ENCODE measurements around the gene LCAT. TPM values are rescaled to one million over a fixed set of nuclear protein-coding genes. Genes with fewer than 3 reads are reported as not detected.
"Not testable (repeated sequence)": the region's sequence is repeated elsewhere in the genome, so short reads cannot be mapped to it uniquely, and the experiment has no call there.

Gene LCAT
- total RNA-seq, 2 experiments from 2014 or later: 15.6 to 22.7 TPM

GRCh38 chr16:67977469-67978227, 33.7 kb upstream of the LCAT start:
- no peak for DNase-seq
- CTCF ChIA-PET: interaction anchor here (1.6 kb wide), 1 partner anchor 63 kb away, joined by 8 read pairs; no protein-coding TSS in a partner anchor
- H3K27me3 Mint-ChIP-seq: peaks cover 12% of the 10 kb centered on the region
- H3K27ac Mint-ChIP-seq: no peak overlapping the region
- no peak for ATAC-seq
- no peaks in the 10 kb centered on the region for H3K36me3 Mint-ChIP-seq
- H3K4me3 Mint-ChIP-seq: no peak overlapping the region
- no peaks in the 10 kb centered on the region for H3K9me3 Mint-ChIP-seq (ENCODE audit: low read depth)
- H3K4me1 Mint-ChIP-seq: peaks cover 10% of the 10 kb centered on the region

- Mint-ChIP-seq H3K4me3 (no peak overlapping the region), H3K4me1 (peaks cover 10% of the 10 kb centered on the region), H3K27ac (no peak overlapping the region), H3K9me3 (ENCODE audit: low read depth) (no peaks in the 10 kb centered on the region), H3K27me3 (peaks cover 12% of the 10 kb centered on the region), H3K36me3 (no peaks in the 10 kb centered on the region)
- DNase-seq: no peak
- ATAC-seq: no peak
- CTCF ChIA-PET: interaction anchor here (1.4 to 1.6 kb wide), 2 partner anchors 16 to 64 kb away, joined by 3 to 8 read pairs; no protein-coding TSS in a partner anchor
These were observed 33.1 kb upstream of the LCAT start for GRCh38 chr16:67977005-67977404.

- Mint-ChIP-seq H3K27ac (no peak overlapping the region), H3K27me3 (peaks cover 12% of the 10 kb centered on the region), H3K4me1 (peaks cover 10% of the 10 kb centered on the region), H3K36me3 (no peaks in the 10 kb centered on the region), H3K9me3 (ENCODE audit: low read depth) (no peaks in the 10 kb centered on the region), H3K4me3 (no peak overlapping the region)
- DNase-seq (no peak), ATAC-seq (no peak)
- CTCF ChIA-PET: interaction anchor here (1.4 kb wide), 1 partner anchor 16 kb away, joined by 3 read pairs; no protein-coding TSS in a partner anchor
These were observed 32.3 kb upstream of the LCAT start for GRCh38 chr16:67976205-67976604.

GRCh38 chr16:67975321-67976105, 31.6 kb upstream of the LCAT start:
- no peak overlapping the region for H3K27ac Mint-ChIP-seq
- H3K36me3 Mint-ChIP-seq: no peaks in the 10 kb centered on the region
- H3K27me3 Mint-ChIP-seq: peaks cover 12% of the 10 kb centered on the region
- H3K4me1 Mint-ChIP-seq: peaks cover 10% of the 10 kb centered on the region
- no peak overlapping the region for H3K4me3 Mint-ChIP-seq
- no peak for DNase-seq
- no peak for ATAC-seq
- no peaks in the 10 kb centered on the region for H3K9me3 Mint-ChIP-seq (ENCODE audit: low read depth)
- CTCF ChIA-PET: interaction anchor here (0.6 to 1.4 kb wide), 2 partner anchors 17 to 129 kb away, joined by 3 read pairs; no protein-coding TSS in a partner anchor

GRCh38 chr16:67972285-67972684, 28.4 kb upstream of the LCAT start:
- H3K4me1 Mint-ChIP-seq: peaks cover 18% of the 10 kb centered on the region
- not testable (repeated sequence) for H3K36me3 Mint-ChIP-seq; H3K4me3 Mint-ChIP-seq; H3K27ac Mint-ChIP-seq; ATAC-seq; DNase-seq; H3K27me3 Mint-ChIP-seq; H3K9me3 Mint-ChIP-seq (ENCODE audit: low read depth)
- CTCF ChIA-PET: interaction anchor here (2.3 kb wide), 1 partner anchor 68 kb away, joined by 7 read pairs; no protein-coding TSS in a partner anchor

- H3K27me3 Mint-ChIP-seq: peaks cover 4% of the 10 kb centered on the region
- no peak for ATAC-seq
- DNase-seq: no peak
- no peaks in the 10 kb centered on the region for H3K9me3 Mint-ChIP-seq (ENCODE audit: low read depth)
- H3K4me1 Mint-ChIP-seq: peaks cover 28% of the 10 kb centered on the region
- no peaks in the 10 kb centered on the region for H3K36me3 Mint-ChIP-seq
- CTCF ChIA-PET: interaction anchor here (0.9 to 2.3 kb wide), 3 partner anchors 27 to 114 kb away, joined by 3 to 7 read pairs (median 3); no protein-coding TSS in a partner anchor
- no peak overlapping the region for H3K27ac Mint-ChIP-seq
- no peak overlapping the region for H3K4me3 Mint-ChIP-seq
These were observed 27.2 kb upstream of the LCAT start for GRCh38 chr16:67971111-67971510.

DNA sequence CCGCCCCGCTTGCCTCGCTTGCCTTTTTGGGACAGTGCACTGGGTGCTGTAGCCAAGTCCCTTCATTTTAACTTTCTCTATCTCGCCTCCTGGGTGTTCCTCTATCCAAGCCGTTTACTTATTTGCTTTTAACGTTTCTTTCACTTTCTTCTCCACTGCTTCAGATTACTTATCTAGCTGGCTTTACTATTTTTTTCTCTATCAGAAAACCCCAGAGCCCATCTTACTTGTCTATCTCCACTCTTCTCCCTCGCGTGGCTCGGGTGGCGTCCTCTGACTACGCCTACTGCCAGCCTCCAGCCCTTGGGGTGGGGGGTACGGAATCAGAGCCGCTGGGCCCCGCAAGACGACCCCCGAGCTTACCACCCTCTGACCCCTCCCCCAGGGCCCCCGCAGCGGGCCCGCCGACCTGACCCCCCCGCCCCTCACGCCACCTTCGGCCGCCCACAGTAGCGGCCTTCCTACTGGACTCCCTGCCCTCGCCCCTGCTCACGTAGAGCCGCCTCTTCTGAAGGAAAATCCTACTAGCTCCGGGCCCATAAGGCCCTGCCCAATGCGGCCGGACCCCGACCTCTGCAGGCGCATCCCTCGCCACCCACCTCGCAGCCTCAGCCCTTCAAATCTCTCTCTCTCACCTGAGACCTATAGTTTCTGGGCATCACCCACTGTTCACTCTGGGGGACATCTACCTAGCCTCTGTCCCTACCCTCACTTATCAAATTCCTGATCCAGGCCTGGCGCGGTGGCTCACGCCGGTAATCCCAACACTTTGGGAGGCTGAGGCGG, 25.5 kb upstream of the LCAT start:
- H3K36me3 Mint-ChIP-seq: peaks cover 5% of the 10 kb centered on the region
- peaks cover 2% of the 10 kb centered on the region for H3K27me3 Mint-ChIP-seq
- no peaks in the 10 kb centered on the region for H3K9me3 Mint-ChIP-seq (ENCODE audit: low read depth)
- CTCF ChIA-PET: interaction anchor here (1.0 to 2.0 kb wide), 4 partner anchors 25 to 112 kb away, joined by 3 to 7 read pairs (median 4); partner anchors contain the start of gene PSMB10
- ATAC-seq: no peak
- peaks cover 18% of the 10 kb centered on the region for H3K4me1 Mint-ChIP-seq
- H3K27ac Mint-ChIP-seq: peak overlapping the region; percentile 91
- peak overlapping the region; percentile 84 for H3K4me3 Mint-ChIP-seq
- no peak for DNase-seq

GRCh38 chr16:67968400-67969253, 24.7 kb upstream of the LCAT start, which contains the start of gene SLC12A4:
SLC12A4 (minus strand) TSS chr16:67968637; CDS start chr16:67968553, 84 bp downstream.
- H3K4me3 Mint-ChIP-seq: peak within 1 kb of the TSS; percentile 84
- peaks cover 18% of the 10 kb centered on the region for H3K4me1 Mint-ChIP-seq
- H3K36me3 Mint-ChIP-seq: peaks cover 7% of the 10 kb centered on the region
- peak; percentile 95 for DNase-seq
- H3K27ac Mint-ChIP-seq: peak within 1 kb of the TSS; percentile 95
- ATAC-seq: peak; percentile 91
- H3K27me3 Mint-ChIP-seq: no peaks in the 10 kb centered on the region
- H3K9me3 Mint-ChIP-seq (ENCODE audit: low read depth): no peaks in the 10 kb centered on the region
- CTCF ChIA-PET: interaction anchor here (0.8 to 2.0 kb wide), 4 partner anchors 26 to 94 kb away, joined by 4 to 7 read pairs (median 4); partner anchors contain the start of gene PSMB10

DNA sequence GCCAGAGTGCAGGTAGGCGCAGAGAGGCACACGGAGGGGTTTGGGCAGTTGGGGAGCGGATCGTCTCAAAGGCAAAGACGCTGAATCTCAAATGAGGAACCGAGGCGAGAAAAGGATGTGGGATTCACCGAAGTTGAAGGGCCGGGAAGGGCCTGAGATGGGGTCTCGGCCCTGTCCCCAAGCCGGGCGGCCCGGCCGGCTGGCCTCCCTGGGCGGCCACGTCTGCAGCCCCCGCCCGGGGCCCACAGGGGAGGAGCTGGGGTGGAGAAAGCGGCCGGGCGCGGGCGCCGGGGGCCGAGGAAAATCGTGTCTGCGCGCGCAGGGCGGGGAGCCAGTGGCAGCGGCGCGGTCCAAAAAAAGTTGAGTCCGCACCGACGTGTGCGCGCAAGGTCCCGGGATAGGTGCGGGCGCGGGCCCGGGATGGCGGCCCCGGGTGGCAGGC, 24.1 kb upstream of the LCAT start:
- ATAC-seq (peak; percentile 29), DNase-seq (peak; percentile 57)
- H3K27me3 Mint-ChIP-seq: no peaks in the 10 kb centered on the region
- H3K27ac Mint-ChIP-seq: peak overlapping the region; percentile 95
- no peaks in the 10 kb centered on the region for H3K9me3 Mint-ChIP-seq (ENCODE audit: low read depth)
- peaks cover 7% of the 10 kb centered on the region for H3K36me3 Mint-ChIP-seq
- H3K4me1 Mint-ChIP-seq: peaks cover 18% of the 10 kb centered on the region
- CTCF ChIA-PET: interaction anchor here (0.8 kb wide), 1 partner anchor 73 kb away, joined by 4 read pairs; no protein-coding TSS in a partner anchor
- peak overlapping the region; percentile 84 for H3K4me3 Mint-ChIP-seq

DNA sequence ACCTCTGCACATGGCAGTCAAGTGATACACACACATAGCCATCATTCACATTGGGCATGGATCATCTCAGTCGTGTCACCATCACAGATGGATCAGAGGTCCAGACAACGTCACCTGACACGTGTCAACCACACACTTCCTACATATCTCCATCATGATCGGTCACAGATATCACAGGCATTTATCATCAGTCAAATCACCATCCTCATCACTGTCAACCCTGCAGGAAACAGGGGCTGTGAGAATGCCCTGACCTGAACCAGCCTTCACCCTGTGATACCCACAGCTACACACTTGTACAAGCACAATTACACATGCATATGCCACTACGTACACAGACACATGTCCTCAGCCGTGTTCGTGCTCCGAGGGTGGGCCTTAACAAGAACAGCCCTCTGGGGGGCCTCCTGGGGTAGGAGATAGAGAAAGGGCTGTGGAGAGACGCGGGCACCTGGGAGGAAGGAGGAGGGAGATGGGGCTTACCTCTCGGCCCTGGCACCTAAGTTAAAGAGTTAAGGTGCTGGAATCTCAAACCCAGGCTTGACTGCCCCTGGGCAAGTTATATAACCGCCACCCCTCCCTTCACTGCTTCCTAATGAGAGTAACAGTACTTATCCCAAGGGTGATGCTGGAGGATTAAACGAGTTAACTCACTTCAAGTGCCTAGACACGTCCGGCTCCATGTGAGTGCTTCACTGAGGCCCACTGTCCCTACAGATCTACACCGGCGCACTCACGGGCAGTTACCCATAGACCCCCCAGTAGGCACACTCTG, 23.4 kb upstream of the LCAT start:
- H3K4me3 Mint-ChIP-seq: peak overlapping the region; percentile 84
- DNase-seq: peak; percentile 64

DNA sequence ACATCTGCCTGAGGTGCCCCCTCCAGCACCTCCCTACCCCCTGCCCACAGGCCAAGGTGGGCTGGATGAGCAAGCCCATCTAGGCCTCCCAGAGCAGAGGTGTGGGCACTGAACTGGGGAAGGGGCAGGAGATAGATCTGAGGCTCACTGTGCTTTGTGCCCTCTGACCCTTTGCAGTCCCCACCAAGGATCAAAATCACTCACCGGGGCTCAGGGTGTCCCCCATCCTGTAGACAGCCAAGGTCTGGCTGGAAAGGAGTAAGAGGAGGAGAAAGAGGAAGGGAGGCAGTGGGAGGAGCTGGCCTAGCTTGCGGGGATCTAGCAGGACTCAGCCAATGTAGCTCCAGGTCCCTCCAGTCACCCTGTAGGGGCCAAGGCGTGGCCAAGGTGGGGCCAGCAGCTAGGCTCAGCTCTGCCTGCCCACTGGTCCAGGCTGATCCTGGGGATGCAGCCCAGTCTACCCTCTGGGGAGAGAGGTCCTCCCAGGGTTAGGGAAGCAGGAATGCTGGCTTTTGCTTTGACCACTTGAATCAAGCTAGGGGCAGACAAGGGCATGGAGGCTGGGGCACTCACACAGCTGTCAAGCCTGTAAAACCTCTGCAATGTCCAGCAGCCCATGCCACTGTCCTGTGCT, 22.7 kb upstream of the LCAT start:
- CTCF ChIA-PET: interaction anchor here (1.1 to 1.6 kb wide), 4 partner anchors 38 to 150 kb away, joined by 3 to 6 read pairs (median 3); no protein-coding TSS in a partner anchor
- DNase-seq: no peak
- peak overlapping the region; percentile 95 for H3K27ac Mint-ChIP-seq
- peaks cover 9% of the 10 kb centered on the region for H3K36me3 Mint-ChIP-seq
- H3K9me3 Mint-ChIP-seq (ENCODE audit: low read depth): no peaks in the 10 kb centered on the region
- peak overlapping the region; percentile 84 for H3K4me3 Mint-ChIP-seq
- no peak for ATAC-seq
- H3K4me1 Mint-ChIP-seq: peaks cover 18% of the 10 kb centered on the region
- no peaks in the 10 kb centered on the region for H3K27me3 Mint-ChIP-seq

More for the DNA sequence above, 23.4 kb upstream of the LCAT start:
- H3K36me3 Mint-ChIP-seq: peaks cover 9% of the 10 kb centered on the region
- no peaks in the 10 kb centered on the region for H3K27me3 Mint-ChIP-seq
- CTCF ChIA-PET: interaction anchor here (0.8 to 1.6 kb wide), 5 partner anchors 39 to 151 kb away, joined by 3 to 6 read pairs (median 3); no protein-coding TSS in a partner anchor
- H3K9me3 Mint-ChIP-seq (ENCODE audit: low read depth): no peaks in the 10 kb centered on the region
- ATAC-seq: peak; percentile 10
- peaks cover 18% of the 10 kb centered on the region for H3K4me1 Mint-ChIP-seq
- peak overlapping the region; percentile 95 for H3K27ac Mint-ChIP-seq
